OCI-LY1 (cell line): ENCODE results near the gene RAB8B.

Experiments
- EZH2 ChIP-seq: fragments of 200-600 bp; sonication (generic), shearing (Covaris generic); IDR thresholded peaks from 2 replicates; pipeline ENCODE4 v1.8.0; 2017; ENCODE audit warnings: borderline replicate concordance, mixed run types, mild to moderate bottlenecking, antibody characterized with exemption, low read length, moderate library complexity, mixed read lengths
- TF ChIP-seq, protein P1 (sequence below): fragments of 200-600 bp; sonication (generic), shearing (Covaris generic); IDR thresholded peaks from 2 replicates; pipeline ENCODE4 v1.5.1; 2017; ENCODE audit warnings: mild to moderate bottlenecking, antibody characterized with exemption, low read length, moderate library complexity, mixed read lengths

DNA sequence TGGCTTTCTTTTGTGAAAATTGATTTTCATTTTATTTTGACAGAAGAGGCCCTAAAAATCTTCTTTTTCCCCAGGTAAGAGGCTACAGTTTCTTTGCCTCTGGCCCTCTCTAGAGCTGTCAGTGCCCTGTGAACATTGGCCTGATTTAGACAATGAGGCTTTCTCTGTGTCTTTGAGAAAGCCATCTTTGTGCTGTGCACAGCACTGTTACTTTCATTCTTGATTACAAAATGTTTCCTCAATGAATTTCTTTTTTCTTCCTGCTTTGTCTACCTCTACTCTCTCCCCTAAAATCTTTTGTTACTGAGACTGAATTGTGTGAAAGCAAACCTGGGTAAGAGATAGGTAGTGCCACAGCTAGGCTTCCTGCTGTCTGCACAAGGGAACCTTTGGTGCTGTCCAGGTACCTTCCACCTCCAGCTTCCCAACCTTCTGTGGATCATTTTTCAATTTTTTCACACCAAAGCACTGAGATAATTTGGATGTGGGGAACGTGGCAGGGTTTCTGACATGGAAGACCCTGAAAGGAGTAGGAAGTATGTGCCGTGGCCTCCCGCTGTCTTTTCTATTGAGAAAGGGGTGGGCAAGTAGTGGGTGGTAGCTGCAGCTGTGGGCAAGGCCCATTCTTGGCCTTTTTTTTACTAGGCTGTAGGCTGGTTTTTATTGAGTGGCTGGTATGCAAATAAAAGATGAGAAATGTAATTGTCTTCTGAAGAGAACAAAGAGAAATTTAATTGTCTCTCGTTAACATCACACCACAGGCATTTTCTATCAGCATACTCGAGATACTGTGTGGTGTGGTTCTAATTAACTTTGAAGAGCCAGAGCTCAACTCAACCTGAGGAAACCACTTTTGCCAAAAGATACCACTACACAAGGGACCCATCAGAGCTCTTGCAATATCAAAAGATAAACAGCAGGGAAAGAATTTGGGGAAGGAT, 21.0 kb downstream of the RAB8B start:
- TF ChIP-seq, protein P1, sequence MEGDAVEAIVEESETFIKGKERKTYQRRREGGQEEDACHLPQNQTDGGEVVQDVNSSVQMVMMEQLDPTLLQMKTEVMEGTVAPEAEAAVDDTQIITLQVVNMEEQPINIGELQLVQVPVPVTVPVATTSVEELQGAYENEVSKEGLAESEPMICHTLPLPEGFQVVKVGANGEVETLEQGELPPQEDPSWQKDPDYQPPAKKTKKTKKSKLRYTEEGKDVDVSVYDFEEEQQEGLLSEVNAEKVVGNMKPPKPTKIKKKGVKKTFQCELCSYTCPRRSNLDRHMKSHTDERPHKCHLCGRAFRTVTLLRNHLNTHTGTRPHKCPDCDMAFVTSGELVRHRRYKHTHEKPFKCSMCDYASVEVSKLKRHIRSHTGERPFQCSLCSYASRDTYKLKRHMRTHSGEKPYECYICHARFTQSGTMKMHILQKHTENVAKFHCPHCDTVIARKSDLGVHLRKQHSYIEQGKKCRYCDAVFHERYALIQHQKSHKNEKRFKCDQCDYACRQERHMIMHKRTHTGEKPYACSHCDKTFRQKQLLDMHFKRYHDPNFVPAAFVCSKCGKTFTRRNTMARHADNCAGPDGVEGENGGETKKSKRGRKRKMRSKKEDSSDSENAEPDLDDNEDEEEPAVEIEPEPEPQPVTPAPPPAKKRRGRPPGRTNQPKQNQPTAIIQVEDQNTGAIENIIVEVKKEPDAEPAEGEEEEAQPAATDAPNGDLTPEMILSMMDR: no peak
- no peak for TF ChIP-seq EZH2
